DND-41 (cell line): ENCODE measurements around the gene ALB.

Experiments
- ATAC-seq: fragments of 200-7000 bp; cut with Tn5 transposase; 3 replicates; pipeline ENCODE4 v1.9.1; 2021; ENCODE audit warnings: low read depth; ENCODE audit not compliant: insufficient read depth
- DNase-seq: peaks from one replicate; pipeline ENCODE4 v3.0.0-alpha.2; 2020
- H2AFZ ChIP-seq: 2 replicates; pipeline ENCODE4 v1.6.0; 2012; ENCODE audit warnings: low read depth, low read length
- H3K27ac ChIP-seq: 2 replicates; pipeline ENCODE4 v1.5.1; 2012; ENCODE audit warnings: low read length, inconsistent platforms
- H3K27me3 ChIP-seq: fragments of 200-600 bp; sonication (generic); 2 replicates; pipeline ENCODE4 v1.6.0; 2012; ENCODE audit warnings: low read length, mild to moderate bottlenecking, inconsistent platforms; ENCODE audit not compliant: insufficient read depth, poor library complexity
- H3K36me3 ChIP-seq: 2 replicates; pipeline ENCODE4 v1.5.1; 2012; ENCODE audit warnings: low read length, inconsistent platforms; ENCODE audit not compliant: insufficient read depth
- H3K4me1 ChIP-seq: 2 replicates; pipeline ENCODE4 v1.5.1; 2012; ENCODE audit warnings: mild to moderate bottlenecking, low read length; ENCODE audit not compliant: insufficient read depth
- H3K4me2 ChIP-seq: 2 replicates; pipeline ENCODE4 v1.6.0; 2012; ENCODE audit warnings: mild to moderate bottlenecking, moderate library complexity, low read length, inconsistent platforms; ENCODE audit not compliant: insufficient read depth
- H3K4me3 ChIP-seq, 2 experiments: fragments of 200-600 bp in 1 of 2; shearing (Covaris generic) in 1 of 2; 2 replicates each; pipeline ENCODE4 v1.5.1; 2012 to 2016; ENCODE audit warnings: inconsistent platforms in 2 of 2, low read length in 2 of 2, mild to moderate bottlenecking in 2 of 2, low read depth in 1 of 2, moderate library complexity in 1 of 2
- H3K79me2 ChIP-seq: 2 replicates; pipeline ENCODE4 v1.6.0; 2012; ENCODE audit warnings: low read length, inconsistent platforms; ENCODE audit not compliant: insufficient read depth
- H3K9ac ChIP-seq: 2 replicates; pipeline ENCODE4 v1.6.0; 2012; ENCODE audit warnings: low read depth, mild to moderate bottlenecking, inconsistent platforms, low read length, moderate library complexity
- H3K9me3 ChIP-seq: 2 replicates; pipeline ENCODE4 v1.5.1; 2012; ENCODE audit warnings: low read length, moderate library complexity, mild to moderate bottlenecking, inconsistent platforms; ENCODE audit not compliant: insufficient read depth, severe bottlenecking
- H4K20me1 ChIP-seq: 2 replicates; pipeline ENCODE4 v1.6.0; 2012; ENCODE audit warnings: low read length; ENCODE audit not compliant: insufficient read depth
- CTCF ChIP-seq: IDR thresholded peaks from 2 replicates; pipeline ENCODE4 v1.5.1; 2012; ENCODE audit warnings: borderline replicate concordance, low read length, moderate library complexity, mild to moderate bottlenecking; ENCODE audit not compliant: poor library complexity, severe bottlenecking; ENCODE audit errors: extremely low read depth
- EZH2 ChIP-seq: IDR thresholded peaks from 3 replicates; pipeline ENCODE4 v1.6.1; 2012; ENCODE audit warnings: borderline replicate concordance, low read depth, mild to moderate bottlenecking, moderate library complexity, low read length, inconsistent platforms; ENCODE audit not compliant: severe bottlenecking

ALB gene

GRCh38 chr4:73419106-73420038, 15.3 kb downstream of the ALB start:
- no peak overlapping the region for H3K27ac ChIP-seq
- no peak overlapping the region for H3K4me2 ChIP-seq
- no peaks in the 10 kb centered on the region for H3K9me3 ChIP-seq
- no peak for TF ChIP-seq EZH2
- TF ChIP-seq CTCF, result no peak
- H3K4me1 ChIP-seq, result no peaks in the 10 kb centered on the region
- ATAC-seq, result no peak
- no peaks in the 10 kb centered on the region for H3K27me3 ChIP-seq
- H2AFZ ChIP-seq, result no peak overlapping the region
- no peaks in the 10 kb centered on the region for H3K36me3 ChIP-seq
- DNase-seq, result no peak
- H4K20me1 ChIP-seq, result no peaks in the 10 kb centered on the region
- H3K9ac ChIP-seq, result no peak overlapping the region
- no peak overlapping the region for H3K4me3 ChIP-seq
- no peaks in the 10 kb centered on the region for H3K79me2 ChIP-seq

- Histone ChIP-seq H3K27me3 (no peaks in the 10 kb centered on the region), H3K4me1 (no peaks in the 10 kb centered on the region), H3K4me3 (no peak overlapping the region), H3K9ac (no peak overlapping the region), H3K79me2 (no peaks in the 10 kb centered on the region), H3K9me3 (no peaks in the 10 kb centered on the region), H3K4me2 (no peak overlapping the region), H2AFZ (no peak overlapping the region), H3K36me3 (no peaks in the 10 kb centered on the region), H3K27ac (no peak overlapping the region), H4K20me1 (no peaks in the 10 kb centered on the region)
- ATAC-seq (no peak), DNase-seq (no peak)
- TF ChIP-seq EZH2 (no peak), CTCF (no peak)
These were observed 16.5 kb downstream of the ALB start for GRCh38 chr4:73420615-73421014.

- no peak for DNase-seq
- Histone ChIP-seq H3K9me3 (no peaks in the 10 kb centered on the region), H3K36me3 (no peaks in the 10 kb centered on the region), H3K9ac (no peak overlapping the region), H2AFZ (no peak overlapping the region), H3K27ac (no peak overlapping the region), H4K20me1 (no peaks in the 10 kb centered on the region), H3K79me2 (no peaks in the 10 kb centered on the region), H3K4me1 (no peaks in the 10 kb centered on the region), H3K4me2 (no peak overlapping the region), H3K27me3 (no peaks in the 10 kb centered on the region), H3K4me3 (no peak overlapping the region)
- TF ChIP-seq EZH2, result no peak
- no peak for TF ChIP-seq CTCF
- ATAC-seq, result no peak
These were observed 17.8 kb downstream of the ALB start for GRCh38 chr4:73421708-73422457.
